Measurements from ENCODE around the gene VASH1. TPM values are rescaled to one million over a fixed set of nuclear protein-coding genes. Genes with fewer than 3 reads are reported as not detected.
A peak's percentile ranks its signal among the peaks of the same experiment; 100 is the strongest.

The VASH1 gene
- total RNA-seq, 1 experiment from 2014 or later: 3.5 TPM

DNA sequence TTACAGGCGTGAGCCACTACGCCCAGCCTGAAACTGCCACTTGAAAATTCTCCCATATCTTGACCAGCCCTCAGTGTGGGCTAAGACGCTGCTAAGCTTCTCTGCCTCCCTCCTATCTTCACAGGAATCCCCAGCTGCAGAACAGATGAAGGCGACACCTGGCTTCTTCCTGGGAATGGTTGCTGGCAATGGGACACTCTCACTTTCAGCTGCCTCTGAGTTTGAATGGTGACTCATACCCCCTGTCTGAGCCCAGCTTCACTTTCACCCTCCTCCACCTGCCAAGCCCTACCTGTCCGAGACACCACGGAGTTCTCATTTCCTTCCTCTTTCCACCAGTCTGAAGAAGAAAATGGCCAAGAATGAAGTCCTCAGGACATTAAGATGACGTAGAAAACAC lies 18.3 kb upstream of the VASH1 start:
- peak; percentile 26 for DNase-seq (ENCODE audit: low spot score)

DNA sequence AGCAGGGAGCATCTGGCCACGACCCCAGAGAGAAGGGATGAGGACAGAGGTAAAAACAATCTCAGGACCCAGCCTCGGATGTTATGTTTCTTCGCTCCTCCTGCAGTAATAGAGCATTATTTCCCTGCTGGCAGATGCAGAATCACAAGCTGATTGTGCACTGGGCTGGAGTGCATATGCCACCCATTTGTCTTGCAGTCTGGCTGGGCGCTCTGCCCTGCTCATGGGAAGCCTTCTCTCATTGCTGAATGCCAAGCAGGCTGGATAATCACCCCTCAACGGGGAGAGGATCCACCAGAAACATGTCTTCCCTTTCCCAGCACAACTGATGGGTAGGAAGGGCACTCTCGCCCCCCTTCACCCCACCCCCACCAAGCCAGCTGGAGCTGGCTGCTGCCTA lies 8.5 kb upstream of the VASH1 start:
- DNase-seq (ENCODE audit: low spot score): no peak

DNA sequence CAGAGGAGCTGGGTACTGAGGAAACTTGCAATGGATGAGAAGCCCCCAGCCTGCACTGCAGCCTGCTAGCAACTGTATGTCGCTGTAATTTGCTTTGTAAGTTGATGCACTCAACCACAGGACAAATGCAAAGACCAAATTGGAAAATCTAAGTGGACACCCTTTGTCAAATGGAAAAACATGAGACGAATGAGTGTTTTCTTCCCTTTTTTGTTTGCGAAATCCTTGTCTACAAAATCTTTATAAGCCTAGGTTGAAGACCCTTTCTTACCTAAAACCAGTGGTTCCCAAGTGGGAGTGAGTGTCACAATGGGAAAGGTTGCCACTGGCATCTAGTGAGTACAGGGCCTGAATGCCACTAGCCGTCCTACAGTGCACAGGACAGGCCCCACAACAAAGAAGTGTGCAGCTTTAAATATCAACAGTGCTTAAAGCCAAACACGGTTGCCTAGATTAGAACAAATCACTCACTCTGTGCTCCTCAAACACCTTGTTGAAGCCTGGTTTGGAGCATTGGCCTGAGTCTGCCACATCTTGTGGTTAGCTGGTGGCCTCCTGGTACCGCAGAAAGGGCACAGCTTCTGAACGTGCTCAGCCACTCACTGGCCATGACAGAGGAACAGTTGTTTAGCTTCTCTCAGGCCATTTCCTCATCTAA lies 7.6 kb upstream of the VASH1 start:
- DNase-seq (ENCODE audit: low spot score): no peak

DNA sequence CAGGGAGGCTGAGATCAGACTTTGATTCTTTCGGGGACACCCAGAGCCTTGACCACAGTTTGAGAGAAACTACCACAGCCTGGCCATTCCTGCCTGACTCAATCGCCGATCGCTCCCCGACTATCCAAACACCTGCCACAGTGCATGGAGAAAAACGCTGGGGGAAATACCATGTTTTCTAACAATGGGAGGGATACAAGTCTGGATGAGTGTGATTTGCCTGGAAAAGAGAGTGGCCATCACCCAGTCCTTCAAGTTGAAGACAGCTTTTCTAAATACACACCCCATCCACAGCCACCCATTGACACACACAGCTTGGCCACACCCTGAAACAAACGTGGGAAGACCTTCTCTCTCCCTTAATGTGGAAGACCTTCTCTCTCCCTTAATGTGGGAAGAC lies 6.7 kb upstream of the VASH1 start:
- no peak for DNase-seq (ENCODE audit: low spot score)

DNA sequence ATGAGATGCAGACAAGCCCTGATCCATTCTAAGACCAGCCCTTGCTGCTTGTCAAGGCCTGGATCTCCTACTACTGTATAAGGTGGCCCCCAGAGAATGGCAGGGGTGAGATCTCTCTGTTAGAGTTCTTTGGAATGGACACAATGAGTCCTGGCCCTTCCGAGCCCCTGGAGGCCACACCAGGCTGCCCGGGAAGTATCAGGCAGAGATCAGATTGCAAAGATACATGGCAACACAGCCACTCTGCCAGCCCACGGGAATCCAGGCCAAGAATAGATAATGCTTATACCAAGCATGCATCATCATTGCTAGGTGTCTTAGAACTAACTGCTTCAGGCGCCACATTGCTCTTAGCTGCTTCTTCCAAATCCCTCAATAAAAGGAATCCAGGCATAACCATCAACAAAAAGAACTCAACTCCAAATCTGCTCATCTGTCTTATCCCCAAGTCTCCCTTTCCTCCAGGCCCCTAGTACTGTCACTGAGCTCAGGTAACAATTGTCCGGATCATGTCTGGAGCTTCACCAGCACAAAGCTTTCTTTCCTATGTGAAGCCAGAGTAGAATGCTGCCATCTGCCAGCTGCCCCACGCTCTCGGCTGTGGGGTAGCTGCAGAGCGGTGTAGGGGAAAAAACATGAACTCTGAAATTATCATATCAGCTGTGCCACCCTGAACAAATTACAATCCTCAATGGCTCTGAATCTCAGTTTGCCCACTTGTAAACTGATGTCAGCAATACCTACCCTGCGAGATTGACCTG lies 5.5 kb upstream of the VASH1 start:
- DNase-seq (ENCODE audit: low spot score): no peak

DNA sequence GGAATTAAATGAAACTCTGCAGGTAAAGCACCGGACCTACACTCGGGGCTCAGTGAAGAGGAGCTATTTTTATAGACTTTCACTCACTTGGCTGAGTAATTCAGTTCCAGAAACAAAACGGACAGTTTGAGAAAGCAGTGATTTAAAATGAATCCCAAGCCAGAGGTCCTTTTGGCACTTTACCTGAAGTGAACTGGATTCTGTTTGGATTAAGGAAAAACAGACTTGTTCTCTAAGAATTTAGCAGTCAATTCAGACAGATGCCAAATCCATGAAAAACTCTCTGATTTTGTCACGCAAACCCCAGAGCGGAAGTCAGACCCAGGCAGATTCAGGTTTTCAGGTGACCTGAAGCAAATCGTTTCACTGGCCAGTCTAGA lies 4.9 kb upstream of the VASH1 start:
- no peak for DNase-seq (ENCODE audit: low spot score)

DNA sequence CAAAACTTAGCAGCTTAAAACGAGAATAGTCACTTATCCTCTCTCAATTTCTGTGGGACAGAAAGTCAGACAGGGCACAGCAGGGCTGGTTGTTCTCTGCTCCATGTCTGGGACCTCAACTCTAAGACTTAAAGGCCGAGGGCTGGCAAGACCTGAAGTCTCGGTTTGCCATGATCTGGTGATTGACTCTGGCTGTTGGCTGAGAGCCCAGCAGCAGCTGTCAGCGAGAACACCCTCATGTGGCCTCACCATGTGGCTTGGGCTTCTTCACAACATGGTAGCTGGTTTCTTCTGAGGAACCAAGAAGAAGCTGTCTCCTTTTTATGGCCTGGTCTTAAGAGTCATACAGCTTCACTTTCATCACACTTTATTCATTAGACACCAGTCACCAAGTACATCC lies 1.7 kb upstream of the VASH1 start:
- no peak for DNase-seq (ENCODE audit: low spot score)

DNA sequence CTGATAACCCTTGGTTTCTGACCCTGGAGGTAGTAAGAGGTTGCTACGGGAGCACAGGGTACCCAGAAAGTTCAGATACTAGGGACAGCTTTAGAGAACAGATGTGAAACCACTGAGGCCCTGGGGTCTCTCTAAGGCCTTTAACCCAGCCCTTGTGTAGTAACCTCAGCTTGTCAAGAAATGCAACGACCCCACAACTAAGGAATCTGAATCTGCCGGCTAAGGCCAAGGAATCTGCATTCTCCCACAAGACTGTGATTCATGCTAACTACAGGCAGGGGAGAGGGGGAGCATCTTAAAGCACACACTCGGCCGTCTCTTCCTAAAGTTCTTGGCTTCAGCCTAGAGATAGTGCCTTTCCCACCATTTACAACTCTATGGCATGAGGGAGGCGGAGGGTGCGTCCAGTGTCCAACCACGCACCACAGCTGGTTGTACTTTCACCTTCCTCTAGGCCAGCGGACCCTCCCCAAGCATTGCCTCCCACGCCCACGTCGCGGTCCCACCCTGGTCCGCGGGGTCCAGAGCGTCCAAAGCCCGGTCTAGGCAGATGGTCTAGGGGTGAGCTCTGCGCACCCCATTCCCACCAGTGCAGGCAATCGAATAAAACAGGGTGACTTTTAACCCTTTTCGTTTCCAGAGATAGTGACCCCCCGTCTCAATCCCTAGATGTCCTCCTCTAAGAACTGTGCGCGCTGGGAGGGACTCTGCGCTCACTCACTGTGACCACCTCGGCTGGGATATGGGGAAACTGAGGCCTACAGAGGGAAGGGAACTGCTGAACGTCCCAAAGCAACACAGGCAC lies 735 bp upstream of the VASH1 start:
- no peak for DNase-seq (ENCODE audit: low spot score)

DNA sequence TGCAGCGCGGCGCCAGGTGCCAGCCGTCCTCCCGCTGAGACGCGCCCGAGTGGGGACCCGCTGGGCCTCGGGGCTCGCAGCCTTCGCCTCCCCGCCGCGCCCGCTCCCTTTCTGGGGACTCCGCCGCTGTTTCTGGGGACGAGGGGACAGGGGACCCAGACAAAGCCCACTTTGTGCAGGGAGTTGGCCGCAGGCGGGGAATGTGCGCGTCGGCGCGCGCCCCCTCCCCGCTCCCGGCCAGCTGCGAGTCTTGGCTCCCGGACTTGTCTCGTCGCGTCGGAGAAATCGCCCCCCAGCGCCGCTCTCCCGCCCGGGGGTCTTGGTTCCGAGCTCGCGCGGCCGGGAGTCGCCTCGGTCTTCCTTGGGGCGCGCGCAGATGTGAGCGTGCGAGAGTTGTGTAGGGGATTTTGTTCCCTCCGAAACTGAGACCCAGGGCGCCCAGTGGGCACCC lies 717 bp downstream of the VASH1 start:
- no peak for DNase-seq (ENCODE audit: low spot score)

DNA sequence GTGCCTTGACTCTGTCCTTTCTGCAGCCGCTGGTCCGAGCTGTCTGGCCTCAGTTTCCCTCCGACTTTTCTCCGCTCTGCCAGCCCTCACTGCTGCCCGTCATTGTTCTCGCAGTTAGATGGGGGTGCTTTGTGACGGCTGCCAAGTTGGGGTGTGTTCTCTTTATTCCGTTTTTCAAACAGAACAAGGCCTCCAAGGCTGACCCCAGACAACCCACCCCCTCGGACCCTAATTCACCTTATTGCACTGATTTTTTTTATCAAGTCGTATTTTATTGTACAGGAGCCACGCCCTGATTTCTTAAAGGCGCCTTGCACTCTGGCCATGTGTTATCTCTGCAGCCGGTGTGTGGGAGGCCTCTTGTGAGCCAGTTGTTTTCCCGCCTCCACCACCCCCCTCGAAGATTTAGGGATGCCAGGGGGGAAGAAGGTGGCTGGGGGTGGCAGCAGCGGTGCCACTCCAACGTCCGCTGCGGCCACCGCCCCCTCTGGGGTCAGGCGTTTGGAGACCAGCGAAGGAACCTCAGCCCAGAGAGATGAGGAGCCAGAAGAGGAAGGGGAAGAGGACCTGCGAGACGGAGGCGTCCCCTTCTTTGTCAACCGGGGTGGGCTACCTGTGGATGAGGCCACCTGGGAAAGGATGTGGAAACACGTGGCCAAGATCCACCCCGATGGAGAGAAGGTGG lies 1.3 kb downstream of the VASH1 start:
- DNase-seq (ENCODE audit: low spot score): no peak

DNA sequence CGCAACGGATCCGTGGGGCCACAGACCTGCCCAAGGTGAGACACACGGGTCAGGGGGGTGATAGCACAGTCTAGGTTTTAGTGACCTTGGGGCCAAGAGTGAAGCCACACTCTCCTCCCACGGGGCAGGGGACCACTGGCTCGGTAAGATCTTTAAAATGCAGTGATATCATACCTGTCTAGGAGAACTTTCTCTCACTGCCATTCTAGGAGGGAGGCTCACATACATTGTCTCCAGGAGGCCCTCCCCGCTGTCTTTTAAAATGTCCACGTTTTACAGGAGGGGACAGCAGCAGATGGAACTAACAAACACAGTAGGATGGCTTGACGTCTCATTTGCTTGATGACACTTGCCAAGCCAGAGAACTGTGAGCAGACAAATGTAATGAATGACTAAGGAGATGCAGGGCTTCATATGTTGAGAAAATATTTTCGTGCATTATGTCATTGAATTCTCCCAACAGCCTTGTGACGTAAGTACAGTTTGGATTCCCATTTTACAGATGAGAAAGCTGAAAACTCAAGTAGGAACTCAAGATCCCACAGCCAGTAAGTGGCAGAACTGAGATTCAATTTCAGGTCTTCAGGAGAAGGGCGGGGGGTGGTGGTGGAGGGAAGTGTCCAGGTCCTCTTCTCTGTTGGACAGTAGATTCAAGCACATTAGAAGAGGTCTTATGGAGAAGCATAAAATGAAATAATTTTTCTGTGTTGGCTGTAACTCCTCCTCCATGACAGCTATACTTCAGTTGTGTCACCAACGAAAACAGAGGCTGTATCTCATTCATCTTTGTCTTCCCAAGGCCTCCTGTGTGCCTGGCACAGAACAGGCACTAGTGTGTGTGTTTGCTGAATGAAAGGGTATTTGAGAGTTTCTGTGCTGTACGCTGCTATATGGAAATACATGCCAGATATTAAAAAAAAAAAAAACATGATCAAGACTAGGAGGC lies 2.1 kb downstream of the VASH1 start:
- DNase-seq (ENCODE audit: low spot score): no peak

DNA sequence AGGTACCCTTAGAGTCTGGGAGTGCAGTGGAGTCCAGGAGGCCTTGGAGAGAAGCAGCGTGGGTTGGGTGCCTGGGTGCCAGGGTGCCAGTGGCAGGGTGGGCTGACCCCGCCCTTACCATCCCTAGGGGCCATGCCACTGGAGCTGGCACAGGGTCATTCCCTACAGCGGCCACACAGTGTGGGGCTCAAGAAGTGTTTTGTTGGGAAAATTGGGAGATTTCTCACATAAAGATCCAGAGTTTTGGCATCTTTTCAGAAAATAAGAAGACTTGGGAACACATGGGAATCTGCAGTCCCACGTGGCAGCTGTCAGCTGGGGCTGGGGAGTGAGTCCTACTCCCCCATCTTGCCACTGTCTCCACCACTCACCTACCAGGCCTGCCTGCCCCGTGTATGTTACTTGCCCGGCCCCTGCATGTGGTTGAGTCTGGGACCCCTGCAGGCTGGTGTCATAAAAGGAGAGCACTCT lies 4.2 kb downstream of the VASH1 start:
- DNase-seq (ENCODE audit: low spot score): no peak

DNA sequence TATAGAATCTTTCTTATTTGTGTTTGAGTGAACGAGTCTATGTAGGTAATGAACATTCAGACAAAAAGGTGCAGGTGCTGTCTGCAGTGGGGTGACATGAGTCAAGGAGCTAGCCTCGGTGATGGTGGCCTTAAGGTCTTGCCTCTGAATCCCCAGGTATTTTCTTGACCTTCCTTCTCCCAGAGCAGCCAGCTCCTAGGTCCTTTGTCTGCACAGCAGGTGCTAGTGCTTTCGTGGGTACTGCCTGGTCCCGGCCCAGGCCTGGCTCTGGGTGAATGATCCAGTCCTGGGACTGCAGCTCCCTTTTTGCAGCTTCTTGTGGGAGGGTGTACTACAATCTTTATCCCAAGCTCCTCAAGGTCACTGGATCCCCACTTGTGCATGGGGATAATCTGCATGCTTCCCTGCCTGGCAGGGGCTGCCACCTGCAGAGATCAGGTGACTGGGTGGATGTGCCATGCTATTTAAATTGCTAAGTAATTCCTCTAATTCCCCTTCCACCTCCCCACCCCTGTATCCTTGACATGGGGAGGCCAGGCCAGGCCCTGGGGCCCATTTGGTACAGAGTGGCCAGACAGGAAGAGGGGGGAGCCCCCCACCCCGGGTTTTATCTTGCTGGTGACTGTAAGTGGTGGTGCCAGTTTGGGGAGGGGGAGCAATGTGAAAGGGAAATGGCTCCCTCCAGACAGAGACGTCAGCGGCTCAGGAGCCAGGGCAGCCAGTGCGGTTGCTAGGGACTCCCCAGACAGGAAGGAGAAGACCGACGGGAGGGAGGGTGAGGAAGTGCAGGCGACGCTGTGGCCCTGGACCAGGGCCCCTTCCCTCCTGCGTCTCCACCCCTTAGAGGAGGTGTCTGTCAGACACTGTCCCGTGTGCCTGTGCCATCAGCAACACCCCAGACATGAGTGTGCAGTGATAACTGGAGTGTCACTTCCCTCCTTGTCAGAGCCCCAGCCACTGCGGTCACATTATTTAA lies 6.7 kb downstream of the VASH1 start:
- no peak for DNase-seq (ENCODE audit: low spot score)

DNA sequence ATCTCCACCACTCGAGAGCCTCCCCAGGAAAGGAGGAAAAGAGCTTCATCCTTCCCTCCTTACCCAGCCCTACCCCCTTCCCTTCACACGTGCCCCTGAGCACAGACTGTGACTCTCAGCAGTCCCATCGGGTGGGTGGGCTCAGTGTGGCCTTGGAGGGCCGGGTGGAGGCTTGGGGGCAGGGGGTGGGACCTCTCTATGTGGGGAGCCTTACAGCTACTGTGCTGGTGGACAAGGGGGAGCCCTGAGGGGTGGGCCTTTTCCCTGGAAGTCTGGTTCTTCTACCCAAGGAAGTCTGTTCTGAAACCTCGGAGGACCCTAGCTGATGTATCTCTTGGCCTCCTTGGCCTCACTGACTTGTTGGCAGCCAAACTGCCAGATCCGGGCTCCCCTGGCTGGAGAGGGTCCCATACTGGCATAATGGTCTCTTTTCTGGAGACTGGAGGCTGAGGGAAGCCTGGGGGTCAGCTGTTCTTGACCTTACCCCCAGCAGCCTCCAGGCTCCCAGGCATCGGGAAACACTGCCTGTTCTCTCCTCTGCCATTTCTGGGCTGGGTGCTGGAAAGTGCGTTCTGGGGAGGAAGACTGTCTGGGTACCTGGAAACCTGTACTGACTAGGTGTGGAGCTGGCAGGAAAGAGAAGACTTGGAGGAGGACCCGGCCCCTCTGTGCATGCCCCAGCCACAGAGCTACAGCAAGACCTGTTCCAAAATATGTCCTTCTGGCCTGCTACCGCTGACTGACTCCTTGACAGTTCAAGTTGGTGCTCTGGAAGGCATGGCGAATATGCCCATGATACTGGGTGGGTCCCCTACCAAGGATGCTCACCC lies 7.6 kb downstream of the VASH1 start:
- DNase-seq (ENCODE audit: low spot score): no peak

DNA sequence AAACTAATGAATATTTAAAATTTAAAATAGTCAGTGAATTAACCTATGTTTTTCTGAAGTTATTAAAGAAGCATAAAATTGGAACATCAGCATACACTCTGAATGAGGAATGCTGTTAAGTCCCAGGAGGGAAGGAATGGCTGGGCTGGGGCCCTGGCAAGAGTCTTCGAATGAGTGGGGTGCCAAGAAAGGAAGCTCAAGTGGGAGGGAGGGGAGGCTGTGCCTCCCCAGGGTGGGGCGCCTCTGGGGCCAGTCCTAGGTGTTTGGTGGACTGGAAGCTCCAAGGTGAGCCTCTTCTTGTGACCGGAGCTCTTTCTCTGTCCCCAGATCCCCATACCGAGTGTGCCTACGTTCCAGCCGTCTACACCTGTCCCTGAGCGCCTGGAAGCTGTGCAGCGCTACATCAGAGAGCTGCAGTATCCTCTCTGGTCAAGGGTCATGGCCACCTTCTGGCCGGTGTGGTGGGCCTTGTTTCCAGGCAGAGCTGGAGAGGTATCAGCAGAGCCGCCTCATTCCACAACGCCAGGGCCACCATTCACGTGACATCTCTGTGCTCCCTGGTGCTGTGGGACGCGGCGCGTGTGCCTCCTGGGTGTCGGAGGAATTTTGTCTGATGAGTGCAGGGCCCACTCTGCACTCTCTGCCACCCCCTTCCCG lies 8.5 kb downstream of the VASH1 start:
- DNase-seq (ENCODE audit: low spot score): no peak

DNA sequence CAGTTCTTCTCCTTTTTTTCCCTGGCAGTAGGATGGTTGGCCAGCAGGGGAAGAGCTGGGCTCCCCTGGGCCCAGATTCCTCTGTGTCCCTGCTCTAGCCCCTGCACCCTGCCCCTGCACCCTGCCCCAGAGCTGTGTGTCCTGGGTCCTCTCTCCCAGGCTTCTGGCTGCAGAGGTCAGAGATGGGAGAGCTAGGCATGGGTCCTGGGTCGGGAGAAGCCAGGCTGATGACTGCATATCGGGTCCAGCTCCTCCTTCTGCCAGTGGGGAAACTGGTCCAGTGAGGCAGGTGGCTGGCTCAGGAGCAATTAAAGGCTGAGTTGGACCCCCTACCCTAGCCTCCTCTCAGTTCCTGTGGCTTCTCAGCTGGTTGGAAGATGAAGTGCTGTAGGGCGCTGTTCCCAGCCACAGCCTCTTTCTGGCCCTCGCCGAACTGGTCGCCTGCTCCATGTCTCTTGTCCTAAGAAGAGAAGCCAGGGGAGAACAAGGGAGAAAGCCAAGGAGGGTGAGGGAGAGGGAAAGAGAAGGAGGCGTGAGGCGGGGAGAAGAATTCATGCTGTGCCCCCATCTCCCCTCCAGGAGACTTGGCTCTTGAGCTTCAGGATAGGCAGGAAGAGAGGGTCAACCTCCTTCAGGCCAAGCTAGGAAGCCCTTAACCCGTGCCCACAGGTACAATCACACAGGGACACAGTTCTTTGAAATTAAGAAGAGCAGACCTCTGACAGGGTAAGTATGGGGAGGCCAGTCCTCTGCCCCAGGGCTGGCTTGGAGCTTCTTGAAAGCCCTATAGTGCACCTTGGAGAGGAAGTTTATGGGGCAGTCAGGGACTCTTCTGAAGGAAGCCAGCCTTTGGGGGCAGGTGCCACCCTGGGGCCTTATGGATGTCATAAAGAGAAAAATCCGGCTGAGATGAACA lies 9.5 kb downstream of the VASH1 start:
- DNase-seq (ENCODE audit: low spot score): no peak

DNA sequence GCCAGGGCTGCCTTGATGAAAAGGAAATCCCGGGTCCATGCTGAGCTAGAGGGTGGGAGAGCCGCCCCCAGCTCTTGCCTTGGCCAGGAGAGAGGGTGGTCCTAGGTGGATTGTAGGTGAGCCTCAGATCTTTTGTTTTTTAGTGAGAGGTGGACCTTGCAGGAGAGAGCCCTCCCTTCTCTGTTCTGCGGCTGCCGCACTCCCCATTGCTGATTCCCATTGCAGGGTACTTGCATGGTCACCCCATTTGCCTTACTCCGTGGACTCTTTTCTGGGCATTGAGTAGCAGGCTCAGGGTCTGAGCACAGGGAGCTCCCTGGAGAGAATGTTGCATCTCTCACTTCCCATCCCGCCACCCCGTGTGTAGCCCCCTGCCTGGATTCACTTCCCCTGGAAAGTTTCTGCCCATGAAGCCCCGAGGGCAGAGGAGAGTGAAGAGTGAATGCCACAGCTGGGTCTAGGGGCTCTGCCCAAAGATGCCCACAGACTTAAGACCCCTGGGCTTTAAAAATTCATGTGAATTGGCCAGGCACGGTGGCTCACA lies 10.2 kb downstream of the VASH1 start:
- no peak for DNase-seq (ENCODE audit: low spot score)
